NCI-H748 (cell line): ENCODE measurements around the gene MAN1C1.
A peak's percentile ranks its signal among the peaks of the same experiment; 100 is the strongest.

Experiments used
- DNase-seq: peaks from one replicate; lab custom pipeline; 2025; ENCODE audit not compliant: unreplicated experiment; lab: John Stamatoyannopoulos, UW

Gene MAN1C1

DNA sequence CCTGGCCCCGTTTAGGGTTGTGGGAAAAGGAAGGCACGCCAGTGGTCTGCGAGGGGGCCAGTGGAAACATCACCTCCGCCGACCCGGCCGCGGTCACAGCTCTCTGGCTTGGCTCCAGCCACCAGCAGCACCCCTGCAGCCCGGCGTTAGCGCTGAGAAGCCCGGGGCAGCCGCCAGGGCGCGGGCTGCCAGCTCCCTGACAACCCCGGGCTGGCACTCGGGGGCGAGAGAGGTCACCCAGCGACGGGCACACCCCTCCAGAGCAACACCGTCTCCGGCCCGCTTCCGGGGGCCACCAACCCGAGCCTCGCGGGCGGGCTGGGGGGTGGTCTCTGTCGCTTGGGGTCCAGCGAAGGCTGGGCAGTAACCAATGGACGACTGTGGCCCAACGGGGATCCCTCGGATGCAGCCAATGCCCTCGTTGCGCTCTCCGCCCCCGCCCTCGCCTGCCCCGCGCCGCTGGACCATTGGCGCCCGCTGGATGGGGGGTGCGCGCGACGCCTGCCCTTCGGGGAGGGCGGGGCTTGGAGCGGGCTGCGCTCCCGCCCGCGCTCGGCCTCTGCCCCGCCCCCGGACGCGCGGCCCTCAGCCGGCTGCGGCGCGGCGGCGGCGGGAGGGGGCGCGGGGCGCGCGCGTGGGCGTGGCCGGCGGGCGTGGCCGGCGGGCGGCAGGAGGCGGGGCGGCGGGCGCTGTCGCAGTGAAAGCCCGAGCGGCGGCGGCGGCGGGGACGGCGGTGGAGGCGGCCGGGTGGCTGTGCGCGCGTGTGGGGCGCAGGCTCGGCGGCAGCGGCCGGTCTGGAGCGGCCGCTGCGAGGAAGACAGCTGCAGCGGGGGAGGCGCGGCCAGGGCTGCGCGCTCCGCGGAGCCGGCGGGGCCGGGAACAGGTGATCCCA lies at the start of gene MAN1C1:
MAN1C1 (plus strand) TSS at position 697 of the 892 bp plus-strand sequence. CDS start 1,007 bp downstream, outside the sequence.
- peak; percentile 90 for DNase-seq

DNA sequence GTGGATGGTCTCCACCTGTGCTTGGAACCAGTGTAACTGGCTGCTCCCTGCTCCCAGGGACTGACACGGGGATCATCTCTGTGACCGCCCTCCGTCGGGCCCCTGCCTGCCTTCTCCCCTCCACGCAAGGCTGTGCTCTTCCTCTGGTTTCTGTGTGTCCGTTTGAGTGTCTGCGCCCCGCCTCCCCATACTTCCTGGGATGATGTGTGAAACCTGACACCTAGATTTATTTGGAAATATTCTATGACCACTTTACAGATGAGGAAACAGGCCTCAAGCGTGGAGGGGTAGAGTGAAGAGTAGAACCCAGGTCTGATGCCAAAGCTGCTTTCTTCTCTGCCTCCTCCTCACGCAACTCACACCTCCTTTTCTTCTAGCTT lies 48.9 kb upstream of the MAN1C1 start:
- no peak for DNase-seq

DNA sequence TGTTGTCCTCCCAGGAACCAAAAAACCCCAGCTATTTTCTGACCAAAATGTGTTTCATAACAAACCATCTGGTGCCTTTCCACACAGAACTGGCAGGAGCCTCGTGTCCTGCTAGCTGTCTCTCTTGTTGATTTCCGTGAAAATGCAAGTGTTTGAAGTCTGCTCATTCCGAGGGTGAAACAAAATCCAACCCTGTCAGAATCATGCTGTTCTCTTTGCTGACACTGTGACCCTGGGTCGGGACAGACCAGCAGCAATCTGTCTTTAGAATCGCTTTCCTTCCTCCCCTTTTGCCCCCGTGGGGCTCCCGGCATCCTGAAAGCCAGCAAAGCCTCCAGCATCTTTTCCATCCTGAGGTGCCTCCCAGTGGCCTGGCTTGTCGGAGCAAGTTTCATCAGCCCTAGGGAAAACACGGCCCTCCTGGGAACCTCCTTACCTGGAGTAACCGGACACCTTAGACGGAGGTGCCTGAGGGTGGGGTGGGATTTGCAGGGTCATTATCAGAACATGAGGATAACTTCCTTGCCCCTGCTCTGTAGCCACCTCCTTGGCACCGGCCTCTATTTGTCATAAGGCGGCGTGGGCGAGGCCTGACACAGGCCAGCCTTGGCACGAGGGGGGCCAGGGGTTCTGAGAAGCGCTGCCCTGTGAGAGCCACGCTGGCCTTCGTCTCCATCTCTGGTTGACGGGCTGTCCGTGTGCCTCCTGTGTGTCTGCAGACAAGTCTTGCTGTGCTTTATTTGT lies 48.3 kb upstream of the MAN1C1 start:
- no peak for DNase-seq

DNA sequence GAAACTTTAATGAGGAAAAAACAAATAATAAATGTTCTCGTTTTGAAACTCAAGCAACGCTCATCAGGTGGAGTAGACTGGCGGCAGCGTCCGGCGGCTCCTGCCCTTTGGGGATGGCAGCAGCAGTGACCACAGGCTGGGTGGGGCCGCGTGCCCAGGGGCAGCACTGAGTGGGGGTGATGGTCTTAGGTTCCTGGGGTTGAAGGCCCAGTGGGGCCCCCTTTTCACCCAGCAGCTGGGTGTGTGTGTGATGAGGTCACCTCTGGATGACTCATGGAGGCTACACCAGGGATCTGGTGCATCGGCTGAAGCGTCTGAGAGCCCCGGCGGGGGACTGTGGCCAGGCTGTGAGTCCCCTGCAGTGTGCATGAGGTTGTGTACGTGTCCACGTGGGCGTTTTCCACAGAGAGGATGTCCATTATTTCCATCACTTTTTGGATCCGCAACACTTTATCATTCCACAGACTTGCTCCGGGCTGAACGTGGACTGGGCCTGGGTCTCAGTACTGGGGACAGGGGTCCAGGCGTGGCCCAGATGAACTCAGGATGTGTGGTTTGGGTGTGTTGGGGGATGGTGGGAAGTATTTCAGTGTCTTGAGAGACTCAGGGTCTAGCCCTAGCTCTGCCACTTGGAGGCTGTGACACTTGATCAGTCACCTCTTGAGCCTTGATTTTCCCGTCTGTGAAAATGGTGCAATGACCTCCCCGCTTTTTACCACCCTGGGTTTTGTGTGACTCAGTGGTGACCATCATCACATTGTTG lies 47.6 kb upstream of the MAN1C1 start:
- DNase-seq, result no peak

DNA sequence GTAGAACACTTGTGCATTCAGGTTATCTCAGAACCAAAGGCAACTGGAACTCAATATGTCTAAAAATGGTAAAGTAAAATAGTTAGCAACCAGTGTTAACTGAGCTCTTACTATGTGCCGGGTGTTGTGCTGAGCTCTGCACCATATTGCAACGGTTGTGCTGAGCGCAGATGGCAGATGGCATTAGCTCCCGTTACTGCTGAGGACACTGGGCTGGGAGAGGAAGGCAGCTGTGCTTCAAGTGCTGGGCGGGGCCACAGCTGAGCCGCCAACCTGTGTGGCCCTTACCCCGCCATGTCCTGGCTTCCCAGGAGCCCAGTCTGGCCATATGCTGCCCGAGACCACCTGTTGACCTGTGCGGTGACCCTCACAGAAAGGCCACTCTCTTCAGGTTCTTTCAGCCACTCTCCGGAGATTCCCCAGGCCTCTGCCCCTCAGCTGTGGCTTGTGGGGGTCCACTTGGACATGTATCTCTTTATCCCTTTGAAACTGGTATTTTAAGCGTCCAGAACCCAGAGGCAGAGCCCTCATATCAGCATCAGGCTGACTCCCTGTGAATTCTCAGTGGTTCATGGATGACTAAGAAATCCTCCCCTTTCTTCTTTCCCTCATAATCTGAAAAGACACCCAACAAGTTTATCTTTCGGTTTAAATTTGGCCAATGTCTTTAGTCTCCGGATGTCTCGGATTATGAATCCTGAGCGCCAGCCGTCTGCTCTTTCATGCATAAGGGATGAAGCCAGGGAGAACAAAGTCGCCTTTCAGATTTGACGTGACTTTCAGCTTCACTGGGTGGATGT lies 46.8 kb upstream of the MAN1C1 start:
- peak; percentile 45 for DNase-seq

DNA sequence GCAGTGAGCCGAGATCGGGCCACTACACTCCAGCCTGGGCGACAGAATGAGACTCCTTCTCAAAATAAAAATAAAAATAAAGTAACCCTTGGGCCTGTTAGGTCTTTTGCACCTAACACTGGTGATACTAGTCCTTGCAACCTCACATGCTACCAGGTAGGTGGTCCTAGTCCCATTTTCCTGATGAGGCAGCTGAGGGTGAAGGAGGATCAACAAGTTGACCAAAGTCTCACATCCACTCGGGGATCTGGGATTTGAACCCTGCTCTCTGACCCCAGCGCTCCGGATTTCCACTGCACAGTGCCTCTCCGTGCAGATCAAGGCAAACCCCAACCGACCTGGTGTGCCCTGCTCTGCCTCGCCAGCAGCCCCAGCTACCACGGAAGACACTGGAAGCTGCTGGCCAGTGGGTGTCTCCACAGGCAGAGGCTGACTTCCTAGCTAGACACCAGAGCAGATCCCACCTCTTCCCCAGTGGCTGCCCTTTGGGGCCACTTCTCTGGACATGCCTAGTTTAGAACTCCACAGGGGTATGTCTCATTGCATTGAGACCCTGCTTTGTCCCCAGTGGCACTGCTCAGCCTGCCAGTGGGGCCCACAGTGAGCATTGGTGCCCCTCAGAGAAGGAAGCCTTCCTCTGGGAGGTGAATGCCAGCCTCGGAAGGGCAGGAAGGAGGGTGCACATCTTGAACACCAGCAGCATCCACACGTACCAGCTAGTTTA lies 45.6 kb upstream of the MAN1C1 start:
- no peak for DNase-seq

DNA sequence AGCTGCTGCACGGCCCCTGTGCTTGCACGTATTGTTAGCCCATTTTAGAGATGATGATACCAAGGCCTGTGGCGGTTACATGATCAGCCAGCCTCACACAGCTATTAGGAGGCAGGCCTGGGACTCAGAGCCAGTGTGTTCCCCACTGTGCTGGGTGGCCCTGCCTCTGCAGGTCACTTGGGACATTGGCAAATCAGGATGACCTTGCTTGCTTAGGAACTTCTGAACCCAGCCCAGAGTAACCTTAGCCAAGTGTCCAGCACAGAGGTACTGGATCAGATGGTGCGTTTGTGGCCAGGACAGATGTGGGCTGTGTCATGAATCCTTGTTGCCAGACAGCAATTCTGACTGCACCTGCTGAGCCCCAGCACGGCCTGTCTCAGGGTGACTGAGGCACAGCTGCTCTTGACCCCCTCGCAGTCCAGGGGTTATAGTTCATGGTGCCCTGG lies 45.0 kb upstream of the MAN1C1 start:
- no peak for DNase-seq

DNA sequence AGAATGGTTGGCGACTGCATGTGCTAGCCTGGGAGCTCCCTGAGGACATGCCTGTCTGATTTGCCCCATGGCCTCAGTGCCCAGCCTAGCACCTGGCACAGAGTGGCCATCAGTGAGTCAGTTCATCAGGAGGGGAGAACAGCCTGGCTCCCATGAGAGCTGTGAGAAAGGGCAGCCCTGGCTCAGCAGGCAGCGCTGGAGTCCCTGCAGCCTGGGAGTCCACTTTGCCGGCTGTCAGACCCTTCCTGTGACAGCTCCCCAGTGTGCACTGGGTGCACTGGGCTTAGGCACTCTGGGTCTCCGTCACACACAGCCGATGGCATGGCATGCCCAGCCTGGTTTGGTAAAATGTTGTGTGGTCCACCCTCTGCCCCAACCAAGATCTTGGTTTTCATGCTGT lies 44.5 kb upstream of the MAN1C1 start:
- no peak for DNase-seq

DNA sequence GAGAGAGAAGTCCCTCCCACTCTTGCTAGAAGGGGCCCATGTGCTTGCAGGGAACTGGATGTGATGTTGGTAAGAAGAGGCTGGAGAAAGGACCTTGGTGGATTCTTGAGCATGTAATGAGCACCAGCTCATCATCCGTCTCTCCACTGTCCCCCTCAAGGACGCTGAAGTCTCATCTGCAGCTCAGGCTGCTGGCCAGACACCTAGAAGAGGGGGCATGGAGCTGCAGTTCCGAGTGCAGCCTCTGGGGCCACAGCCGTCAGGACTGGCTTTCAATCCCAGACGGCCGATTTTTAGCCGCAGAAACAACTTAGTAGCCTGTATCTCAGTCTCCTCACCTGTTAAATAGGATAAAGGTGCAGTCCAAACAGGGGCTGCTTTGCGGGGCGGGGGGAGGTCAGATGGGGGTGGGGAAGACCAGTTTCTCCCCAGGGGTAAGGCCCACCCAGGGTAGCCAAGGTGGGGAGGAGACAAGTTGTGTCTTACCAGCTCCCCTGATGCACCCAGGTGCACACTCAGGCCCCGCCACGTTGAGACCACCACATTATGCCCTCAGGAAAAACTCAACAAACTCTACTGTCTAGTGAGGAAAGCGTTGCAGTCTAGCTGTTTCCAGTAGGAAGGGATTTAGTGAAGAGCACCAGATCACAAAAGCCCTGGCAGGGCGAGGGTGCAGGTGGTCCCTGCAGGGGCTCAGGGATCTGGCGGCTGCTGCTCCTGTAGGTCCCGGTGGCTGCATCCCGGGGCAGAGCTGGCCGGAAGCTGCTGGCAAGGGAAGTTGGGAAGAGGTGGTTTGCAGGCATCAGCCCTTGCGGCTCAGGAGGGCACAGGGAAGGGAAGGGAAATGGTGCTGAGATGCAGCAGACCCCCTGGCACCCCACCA lies 43.6 kb upstream of the MAN1C1 start:
- DNase-seq, result no peak

DNA sequence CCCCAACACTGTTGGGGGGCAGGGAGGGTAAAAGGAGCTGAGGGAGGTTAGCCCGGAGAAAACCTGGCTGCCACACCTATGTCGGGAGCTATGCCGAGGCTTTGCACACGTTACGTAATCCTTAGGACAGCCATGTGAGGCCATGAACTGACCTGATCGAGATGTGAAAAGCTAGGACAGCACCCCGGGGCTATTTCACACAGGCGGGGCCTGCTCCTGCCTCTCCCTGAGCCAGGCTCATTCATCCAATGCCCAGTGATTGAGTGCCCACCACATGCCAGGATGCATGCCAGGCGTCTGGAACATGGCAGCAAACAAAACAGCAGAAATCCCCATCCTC lies 43.0 kb upstream of the MAN1C1 start:
- DNase-seq, result peak; percentile 12

DNA sequence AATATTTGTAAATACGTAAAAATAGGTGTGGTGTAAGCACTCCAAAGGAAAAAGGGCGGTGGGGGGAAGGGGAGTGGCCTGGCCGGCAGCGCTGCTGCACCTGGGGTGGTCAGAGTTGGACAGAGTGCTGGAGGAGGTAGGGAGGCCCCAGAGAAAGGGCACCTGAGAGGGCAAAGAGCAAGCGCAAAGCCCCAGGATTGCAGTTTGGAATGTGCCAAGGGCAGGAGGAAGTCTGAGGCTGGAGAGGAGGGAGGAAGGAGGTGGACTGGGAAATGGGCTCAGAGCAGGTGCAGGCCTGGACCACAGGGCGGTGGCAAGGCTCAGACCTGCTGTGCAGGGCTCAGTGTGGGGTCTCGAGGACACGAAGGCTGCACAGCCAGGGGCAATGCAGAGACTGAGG lies 42.6 kb upstream of the MAN1C1 start:
- peak; percentile 12 for DNase-seq

DNA sequence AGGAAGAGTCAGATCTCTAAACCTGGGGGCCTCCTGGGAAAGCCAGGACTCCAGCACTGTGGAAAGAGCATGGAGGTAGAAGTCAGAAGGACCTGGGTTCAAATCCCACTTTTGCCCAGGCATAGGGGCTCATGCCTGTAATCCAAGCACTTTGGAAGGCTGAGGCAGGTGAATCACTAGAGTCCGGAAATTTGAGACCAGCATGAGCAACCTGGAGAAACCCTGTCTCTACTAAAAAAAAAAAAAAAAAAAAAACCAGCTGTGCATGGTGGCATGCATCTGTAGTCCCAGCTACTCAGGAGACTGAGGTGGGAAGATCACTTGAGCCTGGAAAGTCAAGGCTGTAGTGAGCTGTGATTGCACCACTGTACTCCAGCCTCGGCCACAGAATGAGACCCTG lies 41.4 kb upstream of the MAN1C1 start:
- DNase-seq, result no peak

DNA sequence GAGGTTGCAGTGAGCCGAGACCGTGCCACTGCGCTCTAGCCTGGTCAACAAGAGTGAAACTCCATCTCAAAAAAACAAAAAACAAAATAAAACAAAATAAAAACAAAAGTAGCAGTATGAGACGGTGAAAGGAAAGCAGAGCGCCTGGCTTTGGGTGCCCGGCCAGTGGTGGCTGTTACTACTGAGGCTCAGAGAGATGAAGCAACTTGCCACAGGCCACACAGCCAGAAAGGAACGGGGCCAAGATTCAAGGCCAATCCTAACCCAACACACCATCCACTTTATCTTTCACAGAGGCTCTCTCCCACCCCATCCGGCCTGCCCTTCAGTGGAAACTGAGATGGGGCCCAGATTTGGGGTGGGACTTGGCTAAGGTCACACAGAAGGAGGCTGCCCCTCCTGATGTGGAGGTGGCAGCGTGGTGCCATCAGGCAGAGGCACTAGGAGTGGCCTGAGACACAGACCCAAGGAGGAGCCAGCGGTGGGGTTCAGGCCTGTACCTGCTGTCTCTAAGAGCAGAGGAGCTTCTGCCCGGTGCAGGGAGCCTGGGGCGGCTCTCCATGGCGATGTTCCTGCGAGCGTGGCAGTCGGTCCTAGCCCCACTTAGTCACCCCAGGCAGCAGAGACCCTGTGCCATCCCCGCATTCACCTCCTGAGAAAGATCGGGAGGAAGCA lies 40.0 kb upstream of the MAN1C1 start:
- no peak for DNase-seq

DNA sequence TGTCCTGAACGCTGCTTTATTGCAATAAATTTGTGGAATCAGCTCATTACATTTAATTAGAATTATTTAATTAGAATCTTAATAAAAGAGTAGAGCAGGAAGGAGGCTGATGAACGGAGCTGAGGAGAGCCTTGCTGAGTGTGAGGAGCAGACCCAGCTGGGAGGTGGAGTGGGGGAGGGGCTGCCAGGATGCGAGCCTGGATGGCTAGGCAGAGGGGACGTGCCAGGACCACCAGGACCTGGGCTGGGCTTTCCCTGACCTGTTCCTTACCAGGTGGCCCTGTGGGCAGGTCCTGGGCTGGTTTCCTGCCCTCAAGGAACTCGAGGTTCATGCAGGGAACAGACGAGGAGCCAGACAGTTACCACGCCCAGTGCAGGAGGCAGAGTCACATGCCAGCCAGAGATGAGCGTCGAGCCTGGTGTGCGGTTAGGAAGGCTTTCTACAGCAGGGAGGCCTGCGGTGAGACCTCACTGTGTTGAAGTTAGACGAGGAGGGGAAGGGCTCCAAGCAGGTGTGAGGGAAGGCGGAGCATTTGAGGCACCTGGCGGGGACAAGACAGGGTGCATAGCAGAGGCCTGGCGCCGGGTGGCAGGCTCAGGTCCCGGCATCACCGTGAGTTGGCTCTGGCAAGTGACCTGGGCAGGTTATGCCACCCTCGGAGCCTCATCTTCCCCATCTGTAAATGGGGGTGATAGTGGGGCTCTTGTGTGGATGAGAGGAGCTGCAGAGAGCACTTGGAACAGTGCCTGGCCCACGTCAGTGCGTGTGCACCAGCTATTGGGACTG lies 39.3 kb upstream of the MAN1C1 start:
- DNase-seq, result no peak

DNA sequence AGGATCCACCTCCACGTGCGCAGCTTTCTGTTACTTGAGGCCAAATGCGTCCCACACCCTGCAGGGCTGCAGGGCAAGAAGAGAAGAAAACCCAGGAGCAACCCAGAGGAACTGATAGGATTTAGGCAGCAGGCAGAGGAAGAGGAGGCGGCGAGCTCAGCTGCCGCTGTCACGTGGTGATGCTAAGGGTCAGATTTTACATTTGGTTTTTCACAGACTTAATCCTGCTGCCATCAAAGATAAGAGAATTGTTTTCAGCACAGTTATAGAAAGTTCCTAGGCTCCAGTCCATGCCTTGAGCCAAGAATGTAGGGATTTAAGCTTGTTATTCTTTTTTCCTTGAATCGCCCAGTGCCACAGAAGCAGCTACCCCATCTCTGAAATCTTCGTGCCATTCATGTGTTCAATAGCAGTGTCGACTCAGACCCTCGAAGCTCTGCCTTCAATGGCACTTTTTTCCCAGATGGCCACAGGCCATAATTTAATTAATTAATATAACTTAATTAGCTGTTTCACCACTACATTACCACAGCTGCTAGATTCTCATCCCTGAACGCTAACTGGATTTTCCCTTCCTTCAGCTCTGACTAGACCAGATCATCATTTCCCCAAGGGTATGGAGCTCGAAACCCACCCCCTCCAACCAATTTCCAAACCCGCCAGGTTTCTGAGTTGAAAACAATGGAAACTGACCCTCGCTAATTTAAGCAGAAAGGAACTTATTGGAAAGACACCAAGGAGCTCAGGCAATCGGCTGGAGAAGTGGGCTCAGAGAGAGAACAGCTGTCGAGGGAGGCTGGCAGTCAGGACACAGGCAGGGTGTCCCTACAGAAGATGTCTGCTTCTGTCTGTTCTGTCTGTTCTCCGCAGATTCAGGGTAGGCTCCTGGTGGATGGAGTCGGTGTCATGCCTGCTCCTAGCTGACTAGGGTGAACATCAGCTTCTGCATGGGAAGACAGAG lies 37.0 kb upstream of the MAN1C1 start:
- DNase-seq, result no peak

DNA sequence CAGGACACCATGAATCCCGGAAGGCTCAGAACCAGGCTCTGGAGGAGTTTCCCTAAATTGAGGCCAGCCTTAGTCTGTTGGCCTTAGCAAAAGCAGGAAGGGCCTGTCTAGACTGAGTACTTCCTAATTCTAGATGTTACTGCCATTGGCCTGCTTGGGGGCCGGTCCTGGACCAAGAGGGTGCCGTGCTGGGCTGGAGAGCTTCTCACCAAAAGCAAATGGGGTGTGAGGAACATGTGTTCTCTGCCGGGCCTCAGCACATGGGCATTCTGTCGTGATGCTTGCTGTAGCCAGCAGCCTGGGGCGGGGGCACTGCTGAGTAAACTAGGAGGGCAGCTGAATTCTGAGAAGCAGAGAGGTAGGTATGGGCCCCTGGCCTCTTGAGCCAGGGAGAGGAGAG lies 35.7 kb upstream of the MAN1C1 start:
- DNase-seq, result no peak

DNA sequence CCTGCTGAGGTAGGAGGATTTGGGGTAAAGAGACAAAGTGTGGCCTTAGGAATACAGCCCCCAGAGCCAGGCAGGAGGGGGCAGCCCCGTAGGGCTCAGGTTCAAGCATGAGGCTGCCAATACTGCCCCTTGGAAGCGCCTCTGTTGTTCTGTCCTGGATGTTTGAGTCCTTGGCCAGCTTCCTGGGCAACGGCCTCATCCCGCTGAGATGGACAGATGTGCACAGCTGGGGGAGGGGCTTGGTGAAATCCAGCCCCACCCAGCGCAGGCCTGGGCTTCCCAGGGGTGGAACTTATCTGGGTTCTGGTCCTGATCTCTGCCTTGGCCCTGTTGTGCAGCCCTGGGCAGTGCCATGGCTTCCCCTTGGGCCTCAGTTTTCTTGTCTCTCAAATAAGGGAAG lies 34.8 kb upstream of the MAN1C1 start:
- DNase-seq, result no peak
